CD1c-positive myeloid dendritic cell (primary cell): ENCODE data around the gene DUOX1.

Experiments used
- DNase-seq: peaks from one replicate; pipeline ENCODE4 v3.0.0-alpha.2; 2016; ENCODE audit errors: extremely low spot score

DUOX1 gene

GRCh38 chr15:45106002-45106790 is 23.6 kb upstream of the DUOX1 start:
- no peak for DNase-seq

GRCh38 chr15:45107941-45108630 is 21.7 kb upstream of the DUOX1 start:
- no peak for DNase-seq

GRCh38 chr15:45110256-45110820 is 19.5 kb upstream of the DUOX1 start:
- DNase-seq: no peak

- DNase-seq: no peak
Observed at GRCh38 chr15:45111390-45112142, 18.2 kb upstream of the DUOX1 start.

- no peak for DNase-seq
Observed at GRCh38 chr15:45112143-45112590, 17.6 kb upstream of the DUOX1 start.

GRCh38 chr15:45112591-45113379 is 17.0 kb upstream of the DUOX1 start:
- no peak for DNase-seq

- no peak for DNase-seq
Observed at GRCh38 chr15:45113380-45113990, 16.3 kb upstream of the DUOX1 start.

- DNase-seq: no peak
Observed at GRCh38 chr15:45114076-45114750, 15.6 kb upstream of the DUOX1 start, which contains the start of the genes DUOX2 and DUOXA2. DUOX2 (minus strand) TSS chr15:45114172; CDS start chr15:45113411, 761 bp downstream. DUOXA2 (plus strand) TSS chr15:45114326; CDS start chr15:45114606, 280 bp downstream.

- no peak for DNase-seq
Observed at GRCh38 chr15:45114751-45115085, 15.1 kb upstream of the DUOX1 start.

GRCh38 chr15:45115312-45115820 is 14.4 kb upstream of the DUOX1 start:
- no peak for DNase-seq

- no peak for DNase-seq
Observed at GRCh38 chr15:45116006-45116481, 13.8 kb upstream of the DUOX1 start.

GRCh38 chr15:45116482-45117307 is 13.1 kb upstream of the DUOX1 start:
- no peak for DNase-seq

- DNase-seq: no peak
Observed at GRCh38 chr15:45117308-45118130, 12.3 kb upstream of the DUOX1 start.

- DNase-seq: peak; percentile 90
Observed at GRCh38 chr15:45118131-45118588, 11.6 kb upstream of the DUOX1 start.

- DNase-seq: no peak
Observed at GRCh38 chr15:45118996-45119395, 10.8 kb upstream of the DUOX1 start.

- DNase-seq: no peak
Observed at GRCh38 chr15:45120081-45120972, 9.5 kb upstream of the DUOX1 start.

- no peak for DNase-seq
Observed at GRCh38 chr15:45121020-45121419, 8.8 kb upstream of the DUOX1 start.
